T-helper 17 cell (primary cell): ENCODE results near the gene STAG2. TPM values are rescaled to one million over a fixed set of nuclear protein-coding genes. Genes with fewer than 3 reads are reported as not detected.
"Not testable (repeated sequence)": the region's sequence is repeated elsewhere in the genome, so short reads cannot be mapped to it uniquely, and the experiment has no call there.

Source experiments
- ATAC-seq: fragments of 150-1000 bp; cut with Tn5 transposase; 2 replicates; pipeline ENCODE4 v1.10.0; 2021; ENCODE audit warnings: mild to moderate bottlenecking, moderate library complexity
- DNase-seq, 3 donors: peaks; one replicate each; pipeline versions ENCODE4 v3.0.0 to v3.0.0-alpha.2; 2020 to 2021
- H3K9me3 ChIP-seq: one replicate; pipeline ENCODE4 v1.7.0; 2013; ENCODE audit warnings: low read length, mild to moderate bottlenecking; ENCODE audit not compliant: control insufficient read depth, poor library complexity, severe bottlenecking
- H3K27ac Mint-ChIP-seq: one replicate; pipeline ENCODE4 v1.8.0; 2022; ENCODE audit warnings: mild to moderate bottlenecking, moderate library complexity, mixed read lengths
- H3K27me3 Mint-ChIP-seq: one replicate; pipeline ENCODE4 v1.8.0; 2022; ENCODE audit warnings: mixed read lengths
- H3K36me3 Mint-ChIP-seq: one replicate; pipeline ENCODE4 v1.8.0; 2022; ENCODE audit warnings: low read depth, mixed read lengths
- H3K4me1 Mint-ChIP-seq: one replicate; pipeline ENCODE4 v1.8.0; 2022; ENCODE audit warnings: mild to moderate bottlenecking, mixed read lengths
- H3K4me3 Mint-ChIP-seq: one replicate; pipeline ENCODE4 v1.8.0; 2022; ENCODE audit warnings: mild to moderate bottlenecking, moderate library complexity, mixed read lengths
- total RNA-seq, 4 donors: library from RNA in 2 of 4; stranded (reverse) in 2 of 4; gene quantifications; one replicate each; pipeline ENCODE4 v1.2.3 and lab custom pipeline; 2022 to 2026

Gene STAG2
- total RNA-seq, 2 donors from 2014 or later, result 77.2 to 81.3 TPM

- Mint-ChIP-seq H3K4me1 (peaks cover 5% of the 10 kb centered on the region), H3K27ac (no peak overlapping the region), H3K27me3 (no peaks in the 10 kb centered on the region), H3K4me3 (no peak overlapping the region), H3K36me3 (peaks cover 2% of the 10 kb centered on the region)
- DNase-seq, result no peak
- ATAC-seq, result no peak
- no peaks in the 10 kb centered on the region for H3K9me3 ChIP-seq
Observed at GRCh38 chrX:124103966-124104365, 142.5 kb downstream of the STAG2 start.

DNA sequence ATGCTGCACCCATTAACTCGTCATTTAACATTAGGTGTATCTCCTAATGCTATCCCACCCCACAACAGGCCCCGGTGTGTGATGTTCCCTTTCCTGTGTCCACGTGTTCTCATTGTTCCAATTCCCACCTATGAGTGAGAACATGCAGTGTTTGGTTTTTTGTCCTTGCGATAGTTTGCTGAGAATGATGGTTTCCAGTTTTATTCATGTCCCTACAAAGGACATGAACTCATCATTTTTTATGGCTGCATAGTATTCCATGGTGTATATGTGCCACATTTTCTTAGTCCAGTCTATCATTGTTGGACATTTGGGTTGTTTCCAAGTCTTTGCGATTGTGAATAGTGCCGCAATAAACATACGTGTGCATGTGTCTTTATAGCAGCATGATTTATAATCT, 143.0 kb downstream of the STAG2 start:
- not testable (repeated sequence) for H3K27me3 Mint-ChIP-seq, H3K4me3 Mint-ChIP-seq, ATAC-seq, H3K9me3 ChIP-seq, DNase-seq, H3K4me1 Mint-ChIP-seq, H3K27ac Mint-ChIP-seq, H3K36me3 Mint-ChIP-seq

DNA sequence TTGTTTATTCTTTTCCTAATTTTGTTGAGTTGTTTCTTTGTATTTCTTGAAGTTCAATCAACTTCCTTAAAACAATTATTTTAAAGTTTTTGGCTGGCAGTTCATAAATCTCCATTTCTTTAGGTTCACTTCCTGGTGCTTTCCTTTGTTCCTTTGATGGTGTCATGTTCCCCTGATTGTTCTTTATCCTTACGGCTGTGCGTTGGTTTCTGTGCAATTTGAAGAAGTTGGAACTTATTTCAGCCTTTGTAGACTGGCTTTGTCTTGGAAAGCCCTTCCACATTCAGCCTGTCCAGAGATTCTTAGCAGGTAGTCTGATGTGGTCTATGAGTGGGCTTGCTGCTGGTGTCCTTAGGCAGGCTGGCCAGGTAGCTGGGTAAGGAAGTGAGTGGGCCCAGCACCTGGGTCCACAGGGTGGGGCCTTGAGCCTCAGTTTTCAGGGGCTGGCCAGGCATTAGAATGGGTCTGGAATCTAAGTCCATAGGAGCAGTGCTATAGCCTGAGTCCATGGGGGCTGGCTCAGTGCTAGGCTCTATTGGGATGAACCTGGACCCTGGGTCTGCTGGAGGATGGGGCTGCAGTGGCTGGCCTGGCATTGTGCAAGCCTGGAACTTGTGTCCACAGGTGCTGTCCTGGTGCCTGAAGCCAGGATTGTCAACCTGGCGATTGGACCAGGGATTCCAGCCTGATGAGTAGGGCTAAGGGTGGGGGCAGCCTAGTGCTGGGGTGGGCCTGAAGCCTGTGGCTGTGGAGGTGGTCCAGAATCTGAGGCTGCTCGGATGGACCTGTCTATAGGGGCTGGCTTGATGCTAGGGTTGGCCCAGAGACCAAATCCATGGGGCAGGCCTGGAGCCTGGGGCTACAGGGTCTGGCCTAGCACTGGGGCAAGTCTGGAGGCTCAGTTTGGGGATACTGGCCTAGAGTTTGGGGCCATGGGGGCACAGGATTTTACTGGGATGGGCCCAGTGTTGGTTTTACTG, 152.4 kb downstream of the STAG2 start:
- H3K4me3 Mint-ChIP-seq, result no peak overlapping the region
- H3K9me3 ChIP-seq, result no peaks in the 10 kb centered on the region
- H3K27me3 Mint-ChIP-seq, result no peaks in the 10 kb centered on the region
- DNase-seq, result no peak
- ATAC-seq, result no peak
- no peak overlapping the region for H3K27ac Mint-ChIP-seq
- peaks cover 2% of the 10 kb centered on the region for H3K4me1 Mint-ChIP-seq
- H3K36me3 Mint-ChIP-seq, result no peaks in the 10 kb centered on the region

GRCh38 chrX:124117325-124117724, 155.8 kb downstream of the STAG2 start:
- no peaks in the 10 kb centered on the region for H3K27me3 Mint-ChIP-seq
- DNase-seq (no peak), ATAC-seq (no peak)
- H3K9me3 ChIP-seq, result no peaks in the 10 kb centered on the region
- no peaks in the 10 kb centered on the region for H3K36me3 Mint-ChIP-seq
- no peak overlapping the region for H3K27ac Mint-ChIP-seq
- no peak overlapping the region for H3K4me3 Mint-ChIP-seq
- H3K4me1 Mint-ChIP-seq, result no peaks in the 10 kb centered on the region

- DNase-seq (no peak), ATAC-seq (no peak)
- Mint-ChIP-seq H3K27ac (no peak overlapping the region), H3K27me3 (no peaks in the 10 kb centered on the region), H3K36me3 (no peaks in the 10 kb centered on the region), H3K4me1 (no peaks in the 10 kb centered on the region), H3K4me3 (no peak overlapping the region)
- no peaks in the 10 kb centered on the region for H3K9me3 ChIP-seq
Observed at GRCh38 chrX:124125471-124125870, 164.0 kb downstream of the STAG2 start.

DNA sequence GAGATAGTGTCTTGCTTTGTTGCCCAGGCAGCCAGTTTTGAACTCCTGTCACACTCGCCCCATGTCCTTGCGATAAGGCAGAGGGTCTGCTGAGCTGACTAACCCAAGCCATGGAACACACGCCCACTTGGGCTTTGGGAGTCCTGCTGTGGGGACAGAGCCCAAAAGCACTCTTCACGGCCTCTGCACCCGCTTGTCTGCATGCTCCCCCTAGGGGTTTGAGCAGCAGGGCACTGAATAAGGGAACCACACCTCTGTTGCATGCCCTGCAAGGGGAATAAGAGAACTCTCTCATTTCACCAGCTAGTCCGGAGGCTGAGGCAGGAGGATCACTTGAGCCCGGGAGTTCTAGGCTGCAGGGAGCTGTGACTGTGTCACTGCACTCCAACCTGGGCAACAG, 166.0 kb downstream of the STAG2 start:
- H3K4me1 Mint-ChIP-seq, result no peaks in the 10 kb centered on the region
- no peaks in the 10 kb centered on the region for H3K27me3 Mint-ChIP-seq
- no peak overlapping the region for H3K4me3 Mint-ChIP-seq
- DNase-seq (no peak), ATAC-seq (no peak)
- no peaks in the 10 kb centered on the region for H3K36me3 Mint-ChIP-seq
- no peak overlapping the region for H3K27ac Mint-ChIP-seq
- no peaks in the 10 kb centered on the region for H3K9me3 ChIP-seq

- not testable (repeated sequence) for H3K27me3 Mint-ChIP-seq, ATAC-seq, H3K9me3 ChIP-seq, H3K4me1 Mint-ChIP-seq, H3K36me3 Mint-ChIP-seq, H3K4me3 Mint-ChIP-seq, H3K27ac Mint-ChIP-seq, DNase-seq
Observed at GRCh38 chrX:124132437-124132836, 170.9 kb downstream of the STAG2 start.

DNA sequence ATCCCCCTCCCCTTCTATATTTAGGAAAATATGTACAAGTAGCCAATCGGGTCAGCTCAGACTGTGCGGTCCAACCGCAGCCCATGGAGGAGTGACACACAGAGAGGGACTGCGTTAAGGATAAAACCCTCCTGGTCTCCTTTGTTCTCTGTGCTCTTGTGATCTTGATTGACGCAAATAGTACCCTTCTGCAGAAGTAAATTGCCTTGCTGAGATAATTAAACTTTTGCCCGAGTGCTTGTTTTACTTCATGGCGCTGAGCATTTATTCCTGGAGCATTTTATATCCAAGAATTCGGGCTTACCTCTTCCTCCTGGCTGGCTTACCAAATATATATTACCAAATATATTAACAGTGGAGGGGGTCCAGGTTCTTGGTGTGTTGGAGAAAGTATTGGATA, 184.2 kb downstream of the STAG2 start:
- ATAC-seq (no peak), DNase-seq (no peak)
- H3K27ac Mint-ChIP-seq, result no peak overlapping the region
- H3K27me3 Mint-ChIP-seq, result no peaks in the 10 kb centered on the region
- no peak overlapping the region for H3K4me3 Mint-ChIP-seq
- H3K36me3 Mint-ChIP-seq, result peaks cover 3% of the 10 kb centered on the region
- H3K9me3 ChIP-seq, result no peaks in the 10 kb centered on the region
- H3K4me1 Mint-ChIP-seq, result no peaks in the 10 kb centered on the region

DNA sequence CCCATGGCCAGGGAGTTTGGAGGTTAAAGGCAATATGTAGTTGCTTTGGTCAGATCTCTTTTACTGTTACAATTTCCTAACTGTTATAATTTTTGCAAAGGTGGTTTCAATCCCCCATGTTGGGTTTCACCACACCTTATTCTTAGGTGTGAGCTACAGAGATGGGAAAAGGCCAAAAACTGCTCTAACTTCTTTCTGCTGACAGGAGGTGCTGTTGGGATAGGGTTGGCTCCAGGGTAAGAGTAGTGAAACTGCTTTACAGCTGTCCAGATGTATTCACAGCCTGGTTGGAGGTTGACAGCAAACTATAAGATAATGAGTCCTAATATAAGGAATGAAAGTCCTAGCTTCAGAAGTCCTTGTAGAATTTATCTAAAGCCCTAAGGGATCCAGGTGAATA, 189.7 kb downstream of the STAG2 start:
- H3K4me1 Mint-ChIP-seq, result no peaks in the 10 kb centered on the region
- no peak overlapping the region for H3K4me3 Mint-ChIP-seq
- H3K27ac Mint-ChIP-seq, result no peak overlapping the region
- ATAC-seq (no peak), DNase-seq (no peak)
- H3K36me3 Mint-ChIP-seq, result peaks cover 3% of the 10 kb centered on the region
- H3K9me3 ChIP-seq, result no peaks in the 10 kb centered on the region
- H3K27me3 Mint-ChIP-seq, result no peaks in the 10 kb centered on the region

Other genes with a start within 250 kb of the STAG2 start
- gene THOC2, start 228.7 kb upstream of the STAG2 start, total RNA-seq, result 10 to 100 TPM; 79.9 to 86.2 TPM
- gene XIAP, start 101.7 kb upstream of the STAG2 start, total RNA-seq, result 10 to 100 TPM; 24.7 to 27.3 TPM